NCI-H1092 (cell line): Measurements from ENCODE around the gene USP5.

Experiments
- DNase-seq: peaks from one replicate; lab custom pipeline; 2025; lab: John Stamatoyannopoulos, UW

Gene USP5

DNA sequence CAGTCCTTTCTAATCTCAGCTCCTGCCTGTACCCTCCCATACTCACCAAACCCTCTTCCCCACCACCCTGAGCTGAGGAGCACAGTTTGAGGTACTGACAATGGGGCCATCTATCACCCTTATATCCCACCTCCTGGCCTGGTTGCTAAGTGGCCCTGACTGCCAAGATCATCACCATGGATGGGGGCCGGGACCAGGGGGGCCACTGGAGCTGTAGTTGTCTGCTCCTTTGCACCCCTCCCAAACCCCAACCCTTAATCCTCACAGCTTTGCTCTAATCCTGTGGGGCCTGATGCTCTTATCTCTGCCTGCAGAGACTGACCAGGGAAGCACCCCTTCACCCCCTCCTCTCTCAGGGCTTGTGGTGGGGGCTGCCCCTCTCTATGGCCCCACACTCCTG lies 11.6 kb upstream of the USP5 start:
- DNase-seq = no peak

DNA sequence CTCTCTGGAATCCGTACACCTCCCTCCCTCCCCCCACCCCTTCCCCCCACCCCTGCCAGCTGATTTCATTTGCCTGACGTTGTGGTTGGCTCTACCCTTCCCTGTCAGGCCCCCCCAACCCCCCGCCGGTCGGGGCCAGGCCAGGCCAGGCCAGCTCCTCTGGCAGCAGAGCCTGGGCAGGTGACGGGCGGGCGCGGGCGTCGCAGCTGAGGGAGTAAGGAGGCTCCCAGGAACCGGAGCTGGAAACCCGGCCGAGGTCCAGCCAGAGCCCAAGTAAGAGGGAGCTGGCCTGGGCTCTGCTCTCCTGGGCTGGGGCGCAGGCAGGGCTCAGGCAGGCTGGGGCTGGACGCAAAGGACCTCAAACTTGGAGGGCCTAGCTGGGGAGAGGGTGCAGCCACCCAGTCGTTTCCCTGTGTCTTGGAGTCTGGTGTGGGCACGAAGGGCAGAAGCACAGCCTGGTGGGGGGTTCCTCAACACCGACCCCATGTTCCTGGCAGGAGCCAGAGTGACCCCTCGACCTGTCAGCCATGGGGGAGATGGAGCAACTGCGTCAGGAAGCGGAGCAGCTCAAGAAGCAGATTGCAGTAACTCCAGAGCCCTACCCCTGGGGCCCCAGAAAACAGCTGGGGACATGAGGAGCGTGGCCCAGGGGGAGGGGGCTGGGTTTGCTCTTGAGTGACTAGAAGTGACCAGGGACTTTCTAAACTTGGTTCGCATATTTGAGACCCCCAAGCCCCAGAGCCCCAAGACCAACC lies 11.0 kb upstream of the USP5 start, which contains the start of gene GNB3:
Gene GNB3 (plus strand): TSS at position 165 of the 755 bp plus-strand sequence. CDS start 363 bp downstream, at position 528.
- no peak for DNase-seq

DNA sequence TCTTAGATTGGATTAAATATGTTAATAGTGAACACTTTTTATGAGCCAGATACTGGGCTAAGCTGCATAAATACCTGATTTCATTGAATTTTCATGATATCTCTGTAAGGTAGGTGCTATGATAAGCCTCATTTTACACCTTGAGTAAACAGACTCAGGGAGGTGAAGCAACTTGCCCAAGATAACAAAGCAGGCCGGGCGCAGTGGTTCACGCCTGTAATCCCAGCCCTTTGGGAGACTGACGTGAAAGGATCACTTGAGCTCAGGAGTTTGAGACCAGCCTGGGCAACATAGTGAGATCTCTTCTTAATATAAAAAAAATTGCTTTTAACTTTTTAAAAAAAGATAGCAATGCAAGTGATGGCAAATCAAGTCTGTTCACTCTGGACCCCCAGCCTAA lies 9.9 kb upstream of the USP5 start:
- DNase-seq = no peak

DNA sequence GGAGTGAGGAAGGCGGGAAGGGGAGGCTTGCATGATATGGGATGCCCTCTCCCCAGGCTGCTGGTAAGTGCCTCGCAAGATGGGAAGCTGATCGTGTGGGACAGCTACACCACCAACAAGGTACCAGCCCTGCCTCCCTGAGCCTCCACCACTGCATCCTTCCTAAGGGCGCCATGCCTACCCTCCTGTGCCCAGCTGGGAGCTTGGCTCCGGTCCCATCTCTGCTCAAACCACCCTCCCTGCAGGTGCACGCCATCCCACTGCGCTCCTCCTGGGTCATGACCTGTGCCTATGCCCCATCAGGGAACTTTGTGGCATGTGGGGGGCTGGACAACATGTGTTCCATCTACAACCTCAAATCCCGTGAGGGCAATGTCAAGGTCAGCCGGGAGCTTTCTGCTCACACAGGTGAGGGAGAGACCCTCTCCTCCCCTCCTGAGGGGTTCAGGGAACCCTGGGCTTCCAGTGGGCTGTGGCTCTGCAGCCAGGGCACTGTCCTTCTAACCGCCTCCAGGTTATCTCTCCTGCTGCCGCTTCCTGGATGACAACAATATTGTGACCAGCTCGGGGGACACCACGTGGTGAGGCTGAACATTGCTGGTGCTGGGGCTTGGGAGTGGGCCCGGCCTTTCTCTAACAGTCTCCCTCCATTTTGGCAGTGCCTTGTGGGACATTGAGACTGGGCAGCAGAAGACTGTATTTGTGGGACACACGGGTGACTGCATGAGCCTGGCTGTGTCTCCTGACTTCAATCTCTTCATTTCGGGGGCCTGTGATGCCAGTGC lies 8.6 kb upstream of the USP5 start:
- DNase-seq = no peak

DNA sequence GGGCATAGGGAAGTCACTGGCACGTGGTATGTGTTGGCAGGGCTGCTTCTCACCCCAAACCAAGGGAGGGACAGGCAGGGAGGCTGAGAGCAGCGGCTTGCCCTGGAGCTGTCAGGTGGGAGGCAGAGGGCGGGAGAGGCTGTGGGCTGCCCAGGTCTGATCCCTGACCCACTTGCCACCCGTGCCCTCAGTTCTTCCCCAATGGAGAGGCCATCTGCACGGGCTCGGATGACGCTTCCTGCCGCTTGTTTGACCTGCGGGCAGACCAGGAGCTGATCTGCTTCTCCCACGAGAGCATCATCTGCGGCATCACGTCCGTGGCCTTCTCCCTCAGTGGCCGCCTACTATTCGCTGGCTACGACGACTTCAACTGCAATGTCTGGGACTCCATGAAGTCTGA lies 6.6 kb upstream of the USP5 start:
- no peak for DNase-seq

DNA sequence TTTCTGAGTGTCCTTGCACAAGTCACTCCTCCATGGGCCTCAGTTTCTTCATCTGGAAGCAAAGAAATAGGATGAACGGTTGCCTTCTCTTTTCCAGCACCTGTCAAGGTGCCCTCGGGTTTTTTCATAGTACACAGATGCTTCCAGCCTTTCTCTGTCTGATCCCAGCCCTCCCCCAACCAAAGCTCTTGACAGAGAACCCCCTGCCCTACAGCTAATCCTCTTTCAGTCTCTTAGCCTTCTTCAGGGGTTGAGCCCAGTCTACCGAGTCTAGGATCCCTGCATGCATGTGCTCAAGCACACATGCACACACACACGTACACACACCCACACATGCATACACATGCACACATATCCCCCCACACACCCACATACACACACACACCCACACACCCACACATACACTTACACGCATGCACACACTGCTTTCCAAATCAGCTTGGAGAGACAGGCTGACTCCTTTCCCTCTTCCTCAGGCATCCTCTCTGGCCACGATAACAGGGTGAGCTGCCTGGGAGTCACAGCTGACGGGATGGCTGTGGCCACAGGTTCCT lies 5.6 kb upstream of the USP5 start:
- no peak for DNase-seq

DNA sequence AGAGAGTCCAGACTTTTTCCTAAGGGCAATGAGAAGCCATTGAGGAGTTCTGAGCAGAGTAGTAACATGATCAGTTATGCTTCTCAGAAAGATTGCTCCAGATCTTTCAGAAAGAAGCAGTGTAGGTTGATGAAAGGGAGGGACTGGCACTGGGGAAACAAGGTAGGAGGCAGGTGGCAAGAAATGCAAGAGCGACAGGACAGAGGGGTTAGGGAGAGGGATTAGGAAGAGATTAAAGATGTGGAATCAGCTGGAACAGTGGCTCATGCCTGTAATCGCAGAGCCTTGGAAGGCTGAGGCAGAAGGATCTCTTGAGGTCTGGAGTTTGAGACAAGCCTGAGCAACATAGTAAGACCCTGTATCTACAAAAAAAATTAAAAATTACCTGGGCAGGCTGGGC lies 4.3 kb upstream of the USP5 start:
- no peak for DNase-seq

DNA sequence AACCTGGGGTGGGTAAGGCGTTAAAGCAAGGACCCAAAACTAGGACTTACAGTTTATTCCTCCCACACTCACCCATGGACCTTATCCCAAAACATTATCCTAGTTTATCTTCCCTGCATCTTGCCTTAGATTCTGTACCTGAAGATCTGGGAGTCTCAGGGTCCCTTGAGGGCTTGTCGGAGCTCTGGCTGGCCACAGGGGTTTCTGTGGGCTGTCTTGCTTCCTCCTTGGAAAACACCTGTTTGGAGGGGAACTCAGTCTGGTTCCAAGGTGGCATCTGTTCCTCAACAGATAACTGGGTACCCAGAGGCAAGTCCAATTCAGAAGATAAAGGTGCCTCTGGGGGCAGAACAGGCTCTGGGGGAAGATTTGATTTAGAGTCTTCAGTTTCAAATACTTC lies 2.5 kb upstream of the USP5 start:
- DNase-seq = no peak

DNA sequence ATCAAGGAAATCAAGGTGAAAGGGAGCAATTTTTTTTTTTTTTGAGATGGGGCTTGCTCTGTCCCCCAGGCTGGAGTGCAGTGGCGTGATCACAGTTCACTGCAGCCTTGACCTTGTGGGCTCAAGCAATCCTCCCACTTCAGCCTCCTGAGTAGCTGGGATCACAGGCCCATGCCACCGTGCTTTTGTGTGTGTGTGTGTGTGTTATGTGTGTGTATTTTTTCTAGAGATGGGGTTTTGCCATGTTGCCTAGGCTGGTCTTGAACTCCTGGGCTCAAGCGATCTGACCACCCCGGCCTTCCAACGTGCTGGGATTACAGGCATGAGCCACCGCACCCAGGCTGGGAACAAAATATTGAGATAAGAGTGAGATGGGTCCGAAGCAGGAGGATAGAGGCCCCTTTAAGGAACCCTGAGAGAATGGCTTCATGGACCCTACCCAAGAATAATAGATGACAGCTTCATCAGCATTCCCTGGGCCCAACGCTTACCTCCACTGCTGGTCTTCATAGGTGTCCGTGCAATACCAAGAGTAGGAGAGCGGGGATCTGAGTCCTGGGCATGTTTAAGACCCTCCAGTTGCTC lies 1.9 kb upstream of the USP5 start:
- no peak for DNase-seq

DNA sequence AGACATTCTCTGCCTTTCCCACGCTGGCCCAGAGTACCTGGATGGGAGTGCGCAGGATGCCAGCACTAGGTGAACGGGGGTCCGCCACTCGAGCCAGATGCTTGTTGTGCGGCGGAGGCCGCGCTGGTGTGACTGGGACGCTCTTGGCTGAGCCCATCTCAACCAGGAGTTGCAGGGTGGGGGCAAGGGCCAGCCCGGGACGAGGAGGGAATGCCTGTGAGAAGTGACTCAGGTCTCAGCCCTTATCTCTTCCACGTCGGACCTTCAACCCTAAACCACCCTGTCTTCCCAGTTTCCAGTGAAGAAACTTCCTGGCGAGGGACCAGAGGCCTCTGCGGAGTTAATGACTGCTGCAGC lies 1.2 kb upstream of the USP5 start:
- no peak for DNase-seq

DNA sequence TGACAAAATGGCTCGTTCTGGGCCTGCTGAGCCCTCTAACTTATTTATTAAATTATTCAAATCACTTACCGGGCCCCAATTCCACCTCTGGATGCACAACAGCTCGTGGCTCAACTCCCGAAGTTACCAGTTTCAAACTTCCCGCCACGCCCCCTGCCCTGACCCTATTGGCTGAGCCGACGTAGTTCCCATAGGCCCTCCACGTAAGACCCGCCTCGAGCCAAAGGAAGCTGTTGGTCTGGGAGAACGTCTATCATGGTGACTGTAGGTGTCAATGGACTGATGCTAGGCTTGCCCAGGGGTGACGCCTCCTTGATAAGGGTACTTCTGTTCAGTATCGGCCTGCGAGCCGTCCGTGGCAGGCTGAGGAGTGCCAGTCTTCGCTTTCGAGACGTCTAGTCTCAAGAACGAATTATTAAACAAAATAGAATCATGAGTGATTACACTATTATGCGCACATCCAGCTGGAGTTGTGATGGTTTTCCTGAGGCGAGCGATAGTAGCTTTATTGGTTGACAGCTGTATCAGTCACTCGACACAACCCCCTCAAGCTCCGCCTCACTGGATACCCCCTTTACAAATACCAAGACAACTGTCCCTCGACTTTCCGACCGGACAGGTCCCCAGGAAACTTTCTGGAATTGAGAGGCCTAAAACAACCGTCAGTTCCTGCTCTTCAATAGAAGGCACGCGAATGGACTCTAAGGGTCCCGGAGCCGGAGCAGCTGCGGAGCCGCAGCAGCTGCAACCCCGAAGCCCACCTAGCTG lies 613 bp upstream of the USP5 start, which contains the start of gene CDCA3:
Gene CDCA3 (minus strand): TSS at position 134 of the 768 bp plus-strand sequence. CDS start 334 bp downstream, outside the sequence.
- DNase-seq = peak; percentile 98

DNA sequence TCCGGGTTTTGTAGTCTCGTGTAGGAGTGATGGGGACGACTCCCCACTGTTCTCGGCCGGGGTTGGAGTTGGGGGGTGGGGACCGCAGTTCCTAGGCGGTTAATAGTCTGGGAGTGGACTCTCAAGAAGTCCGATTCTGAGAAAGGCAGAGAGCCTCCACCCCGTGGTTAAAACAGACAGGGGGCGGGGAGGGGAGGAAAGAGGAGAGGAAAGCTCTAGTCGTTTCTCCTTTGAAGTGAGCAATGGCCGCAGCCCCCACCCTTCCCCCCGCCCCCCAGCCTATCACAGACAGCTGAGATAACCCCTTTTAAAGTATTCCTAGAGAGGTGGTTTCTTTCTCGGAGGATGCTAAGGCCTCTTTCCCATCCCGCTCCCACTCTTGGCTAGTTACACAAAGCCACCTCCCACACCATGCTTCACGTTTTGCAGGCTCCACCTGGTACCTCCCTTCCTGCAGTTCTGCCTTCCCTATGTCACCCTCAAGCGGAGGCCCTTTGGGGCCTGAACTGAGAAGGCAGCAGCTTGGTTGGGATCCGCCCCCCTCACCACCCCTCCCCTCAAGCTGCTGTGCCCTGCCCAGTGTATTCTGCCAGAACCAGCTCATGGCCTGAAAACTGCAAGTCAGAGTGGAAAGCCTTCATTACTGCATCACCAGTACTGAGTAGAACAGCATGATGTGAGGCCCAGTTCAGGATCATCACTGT lies 853 bp downstream of the USP5 start:
- no peak for DNase-seq

DNA sequence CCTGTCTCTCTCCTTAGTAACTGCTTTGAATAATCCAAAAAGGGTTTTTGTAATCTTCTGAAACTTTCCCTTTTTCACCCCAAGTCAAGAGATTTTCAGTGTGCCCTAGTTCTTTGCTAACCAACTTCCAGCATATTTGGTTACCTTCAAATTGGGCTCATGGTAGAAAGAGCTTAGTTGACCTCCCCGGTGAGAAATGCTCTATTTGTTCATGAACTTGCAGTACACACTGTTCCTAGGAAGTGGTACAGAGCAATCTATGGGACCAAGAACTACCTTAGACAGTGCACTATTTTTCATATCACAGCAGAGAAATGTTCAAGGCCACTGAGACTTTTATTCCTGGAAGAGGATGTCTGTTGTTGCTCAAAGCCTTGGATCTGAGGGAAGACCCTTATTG lies 1.7 kb downstream of the USP5 start:
- no peak for DNase-seq

DNA sequence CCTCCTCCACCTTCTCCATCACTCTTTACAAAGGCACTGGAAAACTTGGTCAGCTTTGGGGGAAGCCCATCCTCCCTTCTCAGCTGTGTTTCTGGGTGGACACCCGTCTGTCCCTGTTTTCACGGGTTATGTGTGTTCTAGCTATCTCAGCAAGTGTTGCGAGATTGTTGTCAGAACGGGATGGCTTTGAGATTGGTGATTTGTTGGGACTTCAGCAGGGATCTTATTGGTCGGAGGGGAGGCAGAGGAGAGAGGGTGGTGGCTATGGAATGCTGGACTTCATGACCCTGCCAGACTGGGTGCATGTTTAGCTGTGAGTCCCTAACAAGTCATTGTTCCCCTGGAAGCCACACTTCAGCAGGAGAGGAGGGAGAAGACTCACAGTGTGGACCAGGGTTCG lies 2.1 kb downstream of the USP5 start:
- no peak for DNase-seq

DNA sequence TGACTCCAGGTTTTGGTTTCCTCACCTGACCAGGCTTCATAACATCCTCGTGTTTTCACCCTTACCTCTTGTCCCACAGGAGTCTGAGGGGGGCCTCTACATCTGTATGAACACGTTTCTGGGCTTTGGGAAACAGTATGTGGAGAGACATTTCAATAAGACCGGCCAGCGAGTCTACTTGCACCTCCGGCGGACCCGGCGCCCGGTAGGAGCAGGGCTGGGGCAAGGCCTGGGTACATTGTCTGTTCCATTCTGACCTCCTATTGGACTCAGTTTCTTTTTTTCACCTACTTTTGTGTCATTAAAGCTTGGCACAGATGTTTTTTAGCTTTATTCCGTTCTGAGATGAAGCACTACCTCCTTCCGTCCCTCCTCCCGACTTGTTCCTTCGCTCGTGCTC lies 3.4 kb downstream of the USP5 start:
- DNase-seq = no peak

DNA sequence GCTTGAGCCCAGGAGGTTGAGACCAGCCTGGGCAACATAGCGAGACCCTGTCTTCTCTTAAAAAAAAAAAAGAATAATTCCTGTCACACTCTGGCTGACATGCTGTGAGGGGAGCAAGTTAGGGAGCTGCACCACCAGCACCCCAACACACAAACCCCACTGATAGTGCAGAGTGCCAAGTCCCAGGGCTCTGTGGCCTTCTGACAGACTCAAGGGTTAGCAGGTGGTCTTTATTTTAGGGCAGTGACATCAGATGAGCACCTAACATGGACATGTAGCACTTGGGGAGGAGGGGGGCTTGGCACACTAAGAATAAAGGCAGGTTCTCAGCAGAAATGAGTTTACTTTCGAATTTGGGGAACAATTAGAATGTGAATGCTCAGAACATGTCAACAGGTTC lies 6.8 kb downstream of the USP5 start:
- no peak for DNase-seq

DNA sequence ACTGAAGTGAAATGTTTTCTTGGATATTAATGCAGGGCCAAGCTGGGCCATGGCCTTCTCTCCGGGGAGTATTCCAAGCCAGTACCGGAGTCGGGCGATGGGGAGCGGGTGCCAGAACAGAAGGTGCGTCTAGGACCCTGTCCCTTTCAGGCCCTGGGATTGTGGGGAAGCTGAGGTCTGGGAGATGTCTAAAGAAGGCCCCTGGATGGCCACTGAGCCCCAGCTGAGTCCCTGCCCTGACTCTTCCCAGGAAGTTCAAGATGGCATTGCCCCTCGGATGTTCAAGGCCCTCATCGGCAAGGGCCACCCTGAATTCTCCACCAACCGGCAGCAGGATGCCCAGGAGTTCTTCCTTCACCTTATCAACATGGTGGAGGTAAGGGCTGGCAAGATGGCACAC lies 8.2 kb downstream of the USP5 start:
- no peak for DNase-seq

DNA sequence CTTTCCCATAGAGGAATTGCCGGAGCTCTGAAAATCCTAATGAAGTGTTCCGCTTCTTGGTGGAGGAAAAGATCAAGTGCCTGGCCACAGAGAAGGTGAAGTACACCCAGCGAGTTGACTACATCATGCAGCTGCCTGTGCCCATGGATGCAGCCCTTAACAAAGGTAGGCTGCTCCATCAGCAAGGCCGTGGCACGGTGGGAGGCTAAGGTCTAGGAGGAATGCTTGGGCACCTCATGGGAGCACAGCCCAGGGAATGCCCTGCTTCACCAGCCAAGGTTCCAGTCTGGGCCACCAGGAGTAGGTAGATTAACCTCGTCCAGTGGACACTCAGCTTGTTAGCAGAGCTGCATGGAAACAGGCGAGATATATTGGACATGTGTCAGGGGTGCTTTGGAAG lies 9.0 kb downstream of the USP5 start:
- DNase-seq = no peak

DNA sequence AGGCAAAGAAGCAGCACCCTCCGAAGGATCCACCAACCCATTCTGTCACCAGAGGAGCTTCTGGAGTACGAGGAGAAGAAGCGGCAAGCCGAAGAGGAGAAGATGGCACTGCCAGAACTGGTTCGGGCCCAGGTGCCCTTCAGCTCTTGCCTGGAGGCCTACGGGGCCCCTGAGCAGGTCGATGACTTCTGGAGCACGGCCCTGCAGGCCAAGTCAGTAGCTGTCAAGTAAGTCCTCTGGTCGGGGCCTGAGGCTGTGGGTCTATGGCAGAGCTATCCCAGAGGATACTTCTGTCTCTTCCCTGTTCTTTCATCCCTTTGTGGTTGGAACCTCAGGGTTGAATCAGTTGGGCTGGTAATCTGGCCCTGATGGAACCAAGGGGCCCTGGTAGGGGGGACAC lies 9.4 kb downstream of the USP5 start:
- no peak for DNase-seq

DNA sequence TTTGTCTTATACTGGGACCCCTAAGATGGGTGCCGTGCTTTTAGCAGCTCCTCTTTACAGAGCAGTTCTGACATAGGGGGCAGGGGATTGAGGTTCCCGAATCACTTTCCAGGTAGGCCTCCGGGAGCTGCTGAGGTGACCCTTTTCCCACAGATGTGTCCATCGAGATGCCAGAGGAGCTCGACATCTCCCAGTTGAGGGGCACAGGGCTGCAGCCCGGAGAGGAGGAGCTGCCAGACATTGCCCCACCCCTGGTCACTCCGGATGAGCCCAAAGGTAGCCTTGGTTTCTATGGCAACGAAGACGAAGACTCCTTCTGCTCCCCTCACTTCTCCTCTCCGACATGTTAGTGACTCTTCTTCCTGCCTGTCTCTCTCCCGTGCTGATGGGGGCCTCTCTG lies 11.1 kb downstream of the USP5 start:
- DNase-seq = no peak

DNA sequence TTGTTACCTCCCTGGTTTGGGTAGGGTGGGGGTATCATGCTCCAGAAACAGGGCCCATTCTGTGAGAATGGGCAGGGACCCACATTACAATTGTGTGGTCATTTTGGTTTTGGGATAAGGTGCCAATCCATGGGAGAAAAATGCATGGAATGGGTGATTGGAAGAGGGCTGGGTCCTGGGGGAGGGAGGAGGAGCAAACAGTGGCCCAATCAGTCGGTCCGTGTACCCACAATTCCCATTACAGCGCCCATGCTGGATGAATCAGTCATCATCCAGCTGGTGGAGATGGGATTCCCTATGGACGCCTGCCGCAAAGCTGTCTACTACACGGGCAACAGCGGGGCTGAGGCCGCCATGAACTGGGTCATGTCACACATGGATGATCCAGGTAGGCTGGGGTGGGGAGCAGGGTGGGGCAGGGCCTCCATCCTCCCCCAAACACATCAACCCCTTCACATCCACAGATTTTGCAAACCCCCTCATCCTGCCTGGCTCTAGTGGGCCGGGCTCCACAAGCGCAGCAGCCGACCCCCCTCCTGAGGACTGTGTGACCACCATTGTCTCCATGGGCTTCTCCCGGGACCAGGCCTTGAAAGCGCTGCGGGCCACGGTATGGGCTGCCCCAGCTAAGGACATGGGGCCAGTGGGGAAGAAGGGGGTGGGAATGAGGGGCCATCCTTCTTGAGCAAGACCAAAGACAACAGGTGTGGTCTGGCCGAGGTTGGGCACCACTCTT lies 11.8 kb downstream of the USP5 start:
- no peak for DNase-seq
